NCI-H2196 treated with DMSO at 0.1 percent for 48 hours (cell line): ENCODE measurements around the gene TMSB4X.

Experiments used
- DNase-seq: peaks from one replicate; lab custom pipeline; 2025; ENCODE audit not compliant: unreplicated experiment; lab: John Stamatoyannopoulos, UW

The TMSB4X gene

GRCh38 chrX:13022926-13023325, 48.0 kb downstream of the TMSB4X start:
- DNase-seq = no peak

- DNase-seq = no peak
Observed at GRCh38 chrX:13023567-13023966, 48.7 kb downstream of the TMSB4X start.

GRCh38 chrX:13023979-13024378, 49.1 kb downstream of the TMSB4X start:
- no peak for DNase-seq

- DNase-seq = no peak
Observed at GRCh38 chrX:13024986-13025385, 50.1 kb downstream of the TMSB4X start.
